ENCODE results near the gene RTL10. TPM values are rescaled to one million over a fixed set of nuclear protein-coding genes. Genes with fewer than 3 reads are reported as not detected.

Gene RTL10
- total RNA-seq, 1 experiment from 2014 or later: 24.4 TPM

GRCh38 chr22:19872779-19873137 lies 18.1 kb upstream of the RTL10 start:
- Histone ChIP-seq H3K27ac (ENCODE audit: insufficient read length, low read depth, low read length) (no peak overlapping the region), H4K91ac (ENCODE audit: insufficient read length, low read depth, low read length) (no peak overlapping the region), H3K23me2 (ENCODE audit: insufficient read length, low read depth, low read length, poor library complexity, severe bottlenecking) (no peaks in the 10 kb centered on the region), H2BK12ac (ENCODE audit: insufficient read length, low read depth, low read length) (no peak overlapping the region), H3K27me3 (ENCODE audit: insufficient read depth, low read length) (no peaks in the 10 kb centered on the region), H3K4me2 (ENCODE audit: insufficient read depth, insufficient read length, low read length) (no peak overlapping the region), H3K4me1 (ENCODE audit: insufficient read depth, low read length) (no peaks in the 10 kb centered on the region; the same call in 1 of the 2 replicates), H4K8ac (replicated peaks; ENCODE audit: insufficient read length, low read depth, low read length) (no peak overlapping the region), H4K5ac (ENCODE audit: insufficient read length, low read depth, low read length) (no peak overlapping the region), H3K79me2 (ENCODE audit: insufficient read depth, low read length) (no peaks in the 10 kb centered on the region), H2BK120ac (ENCODE audit: low read depth, low read length, poor library complexity, severe bottlenecking) (no peak overlapping the region), H2BK5ac (ENCODE audit: insufficient read length, low read length) (no peak overlapping the region), H2BK15ac (ENCODE audit: low read depth, low read length) (no peak overlapping the region), H2AK5ac (ENCODE audit: insufficient read length, low read length) (no peak overlapping the region), H3K14ac (ENCODE audit: insufficient read depth, low read length) (peak overlapping the region; percentile 34; the same call in 1 of the 2 replicates), H2BK20ac (ENCODE audit: low read depth, low read length, poor library complexity, severe bottlenecking) (no peak overlapping the region), H3K23ac (ENCODE audit: insufficient read length, low read depth, low read length) (no peak overlapping the region), H3K56ac (ENCODE audit: insufficient read length, low read depth, low read length) (no peak overlapping the region), H3K9ac (ENCODE audit: extremely low read depth, insufficient read length, low read length) (no peak overlapping the region), H3K18ac (ENCODE audit: insufficient read length, low read depth, low read length) (no peak overlapping the region), H3K79me1 (ENCODE audit: insufficient read depth, low read depth, low read length, poor library complexity, severe bottlenecking) (no peaks in the 10 kb centered on the region), H3K4ac (ENCODE audit: low read depth, low read length) (no peak overlapping the region), H3K9me3 (ENCODE audit: control insufficient read depth, low read depth, low read length) (no peaks in the 10 kb centered on the region), H4K20me1 (ENCODE audit: control insufficient read depth, insufficient read depth, insufficient read length) (no peaks in the 10 kb centered on the region), H2AFZ (ENCODE audit: low read length) (no peak overlapping the region), H3T11ph (ENCODE audit: low read length) (no peak overlapping the region)
- Mint-ChIP-seq H3K27ac (no peak overlapping the region), H3K4me3 (no peak overlapping the region), H3K36me3 (ENCODE audit: insufficient read depth in 1 of 3, low read depth in 3 of 3) (no peaks in the 10 kb centered on the region), H3K9me3 (no peaks in the 10 kb centered on the region), H3K4me1 (peaks cover 17 to 23% of the 10 kb centered on the region in 2 experiments), H3K27me3 (ENCODE audit: low read depth) (no peaks in the 10 kb centered on the region)
- WGBS (ENCODE audit: extremely low coverage, insufficient read length, low lambda C conversion rate): no CpG with 5 or more reads among the region's 7 CpGs
- DNase-seq: peak; percentile 53
- no peak for TF ChIP-seq CTCF (conservative IDR thresholded peaks at IDR 0.05)

Data from H9 (cell line).